Esophagus muscularis mucosa (tissue), 4 donors: ENCODE measurements around the gene THADA.

Experiments used
- EP300 ChIP-seq: sonication (generic); formaldehyde crosslinking; IDR thresholded peaks from one replicate; pipeline ENCODE4 v1.6.1; 2017; ENCODE audit warnings: antibody characterized with exemption
- POLR2A ChIP-seq: fragments of 450-650 bp; IDR thresholded peaks from one replicate; pipeline ENCODE4 v1.6.1; 2017; ENCODE audit warnings: antibody characterized with exemption, moderate library complexity, mild to moderate bottlenecking, low read depth
- POLR2AphosphoS5 ChIP-seq, 2 donors: sonication (generic); formaldehyde crosslinking; IDR thresholded peaks; one replicate each; pipeline ENCODE4 v1.6.1; 2017; ENCODE audit warnings: antibody characterized with exemption in 2 of 2
- TF ChIP-seq, protein P1 (sequence below), 3 experiments: fragments of 200-600 bp in 2 of 3; fragments of 450-650 bp in 1 of 3; sonication (generic) in 2 of 3; IDR thresholded peaks; one replicate each; pipeline ENCODE4 v1.5.1; 2017 to 2019; ENCODE audit warnings: antibody characterized with exemption in 3 of 3, mild to moderate bottlenecking in 2 of 3, moderate library complexity in 1 of 3

DNA sequence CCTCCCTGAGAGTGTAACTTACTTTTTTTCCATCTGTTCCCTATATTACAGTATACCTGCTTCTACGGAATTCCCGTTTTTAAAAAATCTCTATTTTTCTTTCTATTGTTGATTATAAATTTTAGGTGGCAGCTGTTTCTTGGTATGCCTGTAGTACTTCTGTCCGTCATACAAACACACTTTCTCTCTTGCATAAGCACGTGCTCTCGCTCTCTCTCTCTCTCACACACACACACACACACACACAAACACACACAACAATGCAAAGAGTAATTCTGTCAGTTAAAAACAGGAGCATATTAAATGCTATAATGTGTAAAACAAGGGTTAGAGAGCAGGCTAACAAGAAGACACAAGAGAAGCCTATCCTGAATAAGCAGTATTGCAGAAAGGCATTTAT, 140.5 kb downstream of the THADA start:
- TF ChIP-seq, protein P1, sequence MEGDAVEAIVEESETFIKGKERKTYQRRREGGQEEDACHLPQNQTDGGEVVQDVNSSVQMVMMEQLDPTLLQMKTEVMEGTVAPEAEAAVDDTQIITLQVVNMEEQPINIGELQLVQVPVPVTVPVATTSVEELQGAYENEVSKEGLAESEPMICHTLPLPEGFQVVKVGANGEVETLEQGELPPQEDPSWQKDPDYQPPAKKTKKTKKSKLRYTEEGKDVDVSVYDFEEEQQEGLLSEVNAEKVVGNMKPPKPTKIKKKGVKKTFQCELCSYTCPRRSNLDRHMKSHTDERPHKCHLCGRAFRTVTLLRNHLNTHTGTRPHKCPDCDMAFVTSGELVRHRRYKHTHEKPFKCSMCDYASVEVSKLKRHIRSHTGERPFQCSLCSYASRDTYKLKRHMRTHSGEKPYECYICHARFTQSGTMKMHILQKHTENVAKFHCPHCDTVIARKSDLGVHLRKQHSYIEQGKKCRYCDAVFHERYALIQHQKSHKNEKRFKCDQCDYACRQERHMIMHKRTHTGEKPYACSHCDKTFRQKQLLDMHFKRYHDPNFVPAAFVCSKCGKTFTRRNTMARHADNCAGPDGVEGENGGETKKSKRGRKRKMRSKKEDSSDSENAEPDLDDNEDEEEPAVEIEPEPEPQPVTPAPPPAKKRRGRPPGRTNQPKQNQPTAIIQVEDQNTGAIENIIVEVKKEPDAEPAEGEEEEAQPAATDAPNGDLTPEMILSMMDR (IDR thresholded peaks at IDR 0.05): no peak
- TF ChIP-seq POLR2AphosphoS5 (IDR thresholded peaks at IDR 0.05) (no peak), EP300 (no peak), POLR2A (no peak)
